ENCODE data around the gene TTK. TPM values are rescaled to one million over a fixed set of nuclear protein-coding genes. Genes with fewer than 3 reads are reported as not detected.

TTK gene
- total RNA-seq, 1 experiment from 2014 or later, result 46.3 TPM

- TF ChIP-seq EZH2 (IDR thresholded peaks at IDR 0.05), result no peak
- TF ChIP-seq, protein P1, sequence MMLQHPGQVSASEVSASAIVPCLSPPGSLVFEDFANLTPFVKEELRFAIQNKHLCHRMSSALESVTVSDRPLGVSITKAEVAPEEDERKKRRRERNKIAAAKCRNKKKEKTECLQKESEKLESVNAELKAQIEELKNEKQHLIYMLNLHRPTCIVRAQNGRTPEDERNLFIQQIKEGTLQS (IDR thresholded peaks at IDR 0.05), result no peak
- TF ChIP-seq CEBPB (IDR thresholded peaks at IDR 0.05; ENCODE audit: low read depth), result no peak
- TF ChIP-seq POLR2A (IDR thresholded peaks at IDR 0.05; ENCODE audit: borderline replicate concordance, extremely low read depth, insufficient read depth, insufficient read length), result no peak
- no peak for TF ChIP-seq RAD21 (IDR thresholded peaks at IDR 0.05; ENCODE audit: low read depth)
- TF ChIP-seq SIN3A (IDR thresholded peaks at IDR 0.05; ENCODE audit: low read depth), result no peak
- TF ChIP-seq ELF1 (IDR thresholded peaks at IDR 0.05; ENCODE audit: borderline replicate concordance, low read depth), result no peak
- no peak for TF ChIP-seq ZFX (IDR thresholded peaks at IDR 0.05)
- TF ChIP-seq ZNF274 (IDR thresholded peaks at IDR 0.05; ENCODE audit: low read depth, low read length), result no peak
- TF ChIP-seq TCF7L2 (IDR thresholded peaks at IDR 0.05; ENCODE audit: borderline replicate concordance, extremely low read depth, insufficient read depth, insufficient read length), result no peak
These were observed 11.2 kb upstream of the TTK start (continued) for GRCh38 chr6:79993012-79993910.

DNA sequence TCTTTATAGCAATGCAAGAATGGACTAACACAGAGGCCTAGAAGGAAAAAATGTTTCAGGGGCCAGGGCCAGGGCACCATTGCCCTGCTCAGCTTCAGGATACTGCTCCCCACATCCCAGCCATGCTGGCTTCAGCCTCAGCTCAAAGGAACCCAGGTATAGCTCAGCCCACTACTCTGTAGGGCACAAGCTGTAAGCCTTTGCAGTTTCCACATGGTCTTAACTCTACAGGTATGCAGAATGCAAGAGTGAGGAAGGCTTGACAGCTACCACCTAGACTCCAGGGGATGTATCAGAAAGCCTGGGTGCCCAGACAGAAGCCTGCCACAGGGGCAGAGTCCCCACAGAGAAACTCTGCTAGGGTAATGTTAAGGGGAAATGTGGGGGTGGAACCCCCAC is 10.5 kb upstream of the TTK start:
- no peaks in the 10 kb centered on the region for H3K9me3 ChIP-seq (ENCODE audit: control insufficient read depth in 1 of 2, insufficient read depth in 1 of 2, low read depth in 1 of 2, low read length in 2 of 2)
- no peak overlapping the region for H3K27ac ChIP-seq (ENCODE audit: low read depth, low read length)
- no peak overlapping the region for H2AFZ ChIP-seq (ENCODE audit: low read depth, low read length, poor library complexity, severe bottlenecking)
- no peaks in the 10 kb centered on the region for H3K9me2 ChIP-seq (ENCODE audit: insufficient read depth)
- no peak overlapping the region for H3K9ac ChIP-seq (ENCODE audit: low read length)
- intact Hi-C loops (cut with micrococcal nuclease), result no loop called here
- H3K4me2 ChIP-seq (ENCODE audit: low read length), result no peak overlapping the region
- H3K79me2 ChIP-seq (ENCODE audit: insufficient read depth, low read length), result no peaks in the 10 kb centered on the region
- H3K4me3 ChIP-seq (replicated peaks in 1 of 2; ENCODE audit: low read depth in 1 of 2, low read length in 2 of 2), result no peak overlapping the region
- no peak for DNase-seq (ENCODE audit: low read depth, low spot score)
- ChIA-PET RAD21 (ENCODE audit: low non-redundant PET in 1 of 2, low total read pairs in 2 of 2, uncharacterized antibody in 2 of 2, unreplicated experiment in 2 of 2) (no interaction called here), CTCF (no interaction called here), POLR2A (interaction anchor here (0.7 kb wide), 1 partner anchor 9 kb away, joined by 3 read pairs; no protein-coding TSS in a partner anchor)
- no TSS peak for BruUV-seq (replicated peaks)
- H3K4me1 ChIP-seq (ENCODE audit: control insufficient read depth in 1 of 2, insufficient read depth in 2 of 2, low read length in 2 of 2), result no peaks in the 10 kb centered on the region
- H4K20me1 ChIP-seq (ENCODE audit: insufficient read depth), result no peaks in the 10 kb centered on the region
- no peaks in the 10 kb centered on the region for H3K27me3 ChIP-seq (ENCODE audit: insufficient read depth, low read length)
- no peaks in the 10 kb centered on the region for H3K36me3 ChIP-seq (ENCODE audit: control insufficient read depth in 1 of 2, insufficient read depth in 2 of 2, low read length in 2 of 2)
- ATAC-seq, result no peak
- TF ChIP-seq EZH2 (IDR thresholded peaks at IDR 0.05), result no peak
- no peak for TF ChIP-seq CBX3 (IDR thresholded peaks at IDR 0.05; ENCODE audit: low read depth)
- TF ChIP-seq RAD21 (IDR thresholded peaks at IDR 0.05; ENCODE audit: low read depth), result no peak
- no peak for TF ChIP-seq JUND (IDR thresholded peaks at IDR 0.05)
- TF ChIP-seq EGR1 (IDR thresholded peaks at IDR 0.05; ENCODE audit: low read depth), result no peak
- TF ChIP-seq POLR2A (IDR thresholded peaks at IDR 0.05; ENCODE audit: borderline replicate concordance, extremely low read depth, insufficient read depth, insufficient read length), result no peak
- TF ChIP-seq, protein P2, sequence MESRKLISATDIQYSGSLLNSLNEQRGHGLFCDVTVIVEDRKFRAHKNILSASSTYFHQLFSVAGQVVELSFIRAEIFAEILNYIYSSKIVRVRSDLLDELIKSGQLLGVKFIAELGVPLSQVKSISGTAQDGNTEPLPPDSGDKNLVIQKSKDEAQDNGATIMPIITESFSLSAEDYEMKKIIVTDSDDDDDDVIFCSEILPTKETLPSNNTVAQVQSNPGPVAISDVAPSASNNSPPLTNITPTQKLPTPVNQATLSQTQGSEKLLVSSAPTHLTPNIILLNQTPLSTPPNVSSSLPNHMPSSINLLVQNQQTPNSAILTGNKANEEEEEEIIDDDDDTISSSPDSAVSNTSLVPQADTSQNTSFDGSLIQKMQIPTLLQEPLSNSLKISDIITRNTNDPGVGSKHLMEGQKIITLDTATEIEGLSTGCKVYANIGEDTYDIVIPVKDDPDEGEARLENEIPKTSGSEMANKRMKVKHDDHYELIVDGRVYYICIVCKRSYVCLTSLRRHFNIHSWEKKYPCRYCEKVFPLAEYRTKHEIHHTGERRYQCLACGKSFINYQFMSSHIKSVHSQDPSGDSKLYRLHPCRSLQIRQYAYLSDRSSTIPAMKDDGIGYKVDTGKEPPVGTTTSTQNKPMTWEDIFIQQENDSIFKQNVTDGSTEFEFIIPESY (IDR thresholded peaks at IDR 0.05; ENCODE audit: extremely low read depth, insufficient replicate concordance, low read length), result no peak
- no peak for TF ChIP-seq POLR2AphosphoS5 (IDR thresholded peaks at IDR 0.05; ENCODE audit: low read depth, low read length)
- TF ChIP-seq, protein P1 (IDR thresholded peaks at IDR 0.05), result no peak
